Endothelial cell of umbilical vein (primary cell): ENCODE results near the gene CHI3L2. TPM values are rescaled to one million over a fixed set of nuclear protein-coding genes. Genes with fewer than 3 reads are reported as not detected.
A peak's percentile ranks its signal among the peaks of the same experiment; 100 is the strongest.

Experiments
- BruUV-seq: library from RNA; stranded (reverse); fragments of 400-500 nt; replicated peaks from 2 replicates; lab custom pipeline; 2021; lab: Mats Ljungman, UMichigan
- CTCF ChIA-PET: fragments of 300-600, 350-600 bp; sonication (Branson Sonifier 250); formaldehyde crosslinking; loops from one replicate; lab custom pipeline; 2021; ENCODE audit warnings: antibody characterized with exemption, inconsistent platforms; lab: Charles Lee
- POLR2A ChIA-PET: fragments of 300-600, 350-600 bp; sonication (Branson Sonifier 250); formaldehyde crosslinking; loops from one replicate; lab custom pipeline; 2021; ENCODE audit warnings: antibody characterized with exemption, inconsistent platforms; lab: Charles Lee
- DNase-seq: peaks from one replicate; pipeline ENCODE4 v3.0.0-alpha.2; 2011; ENCODE audit warnings: low read depth, low spot score
- FAIRE-seq: peaks from 2 replicates; lab custom pipeline; 2011; peaks lifted over from hg19 to GRCh38; lab: Jason Lieb, UNC
- H2AFZ ChIP-seq: 2 replicates; pipeline ENCODE4 v1.6.0; 2012; ENCODE audit warnings: low read depth, low read length, control low read depth, inconsistent platforms
- H3K27ac ChIP-seq: 2 replicates; pipeline ENCODE4 v1.5.1; 2011; ENCODE audit warnings: low read depth, mild to moderate bottlenecking, control low read depth, low read length, moderate library complexity; ENCODE audit not compliant: insufficient read depth
- H3K27me3 ChIP-seq, 2 experiments: 2 replicates each; pipeline versions ENCODE4 v1.6.0 to v1.6.1; 2011; ENCODE audit warnings: low read length in 2 of 2, mixed read lengths in 1 of 2; ENCODE audit not compliant: control insufficient read depth in 2 of 2, insufficient read depth in 2 of 2
- H3K36me3 ChIP-seq, 2 experiments: 2 replicates in 1 of 2; 3 replicates in 1 of 2; pipeline ENCODE4 v1.5.1; 2011; ENCODE audit warnings: low read length in 2 of 2, mild to moderate bottlenecking in 1 of 2, moderate library complexity in 1 of 2; ENCODE audit not compliant: control insufficient read depth in 2 of 2, insufficient read depth in 2 of 2; ENCODE audit errors: extremely low read depth in 1 of 2
- H3K4me1 ChIP-seq: 3 replicates; pipeline ENCODE4 v1.5.1; 2011; ENCODE audit warnings: mild to moderate bottlenecking, low read length; ENCODE audit not compliant: control insufficient read depth, insufficient read depth; ENCODE audit errors: extremely low read depth
- H3K4me2 ChIP-seq: 2 replicates; pipeline ENCODE4 v1.6.1; 2011; ENCODE audit warnings: low read length, control low read depth, mixed read lengths; ENCODE audit not compliant: insufficient read depth
- H3K4me3 ChIP-seq, 3 experiments: fragments of 200-600 bp in 1 of 3; sonication (generic), shearing (Covaris generic) in 1 of 3; replicated peaks in 1 of 3; 2 replicates each; pipeline ENCODE4 v1.5.1; 2011 to 2016; ENCODE audit warnings: control low read depth in 3 of 3, low read length in 3 of 3, mild to moderate bottlenecking in 2 of 3, inconsistent platforms in 1 of 3, low read depth in 1 of 3, moderate library complexity in 1 of 3; ENCODE audit not compliant: insufficient read depth in 1 of 3
- H3K79me2 ChIP-seq: 2 replicates; pipeline ENCODE4 v1.6.0; 2012; ENCODE audit warnings: low read length, inconsistent platforms; ENCODE audit not compliant: control insufficient read depth, insufficient read depth
- H3K9ac ChIP-seq: replicated peaks from 2 replicates; pipeline ENCODE3; 2011; ENCODE audit warnings: low read length, control low read depth; ENCODE audit not compliant: insufficient read depth; ENCODE audit errors: extremely low read depth
- H3K9me1 ChIP-seq: replicated peaks from 3 replicates; pipeline ENCODE4 v1.6.0; 2011; ENCODE audit warnings: mild to moderate bottlenecking, low read length; ENCODE audit not compliant: control insufficient read depth, insufficient read depth; ENCODE audit errors: extremely low read depth
- H3K9me3 ChIP-seq: replicated peaks from 2 replicates; pipeline ENCODE4 v1.5.1; 2012; ENCODE audit warnings: low read length, inconsistent platforms; ENCODE audit not compliant: control insufficient read depth, insufficient read depth
- H4K20me1 ChIP-seq: replicated peaks from 2 replicates; pipeline ENCODE3; 2011; ENCODE audit warnings: mild to moderate bottlenecking, low read length; ENCODE audit not compliant: control insufficient read depth, insufficient read depth; ENCODE audit errors: extremely low read depth
- FOS ChIP-seq: IDR thresholded peaks from 2 replicates; pipeline ENCODE4 v1.6.1; 2011; ENCODE audit warnings: mild to moderate bottlenecking, low read length, moderate library complexity, borderline replicate concordance; ENCODE audit not compliant: insufficient read depth
- GATA2 ChIP-seq: IDR thresholded peaks from 2 replicates; pipeline ENCODE4 v1.7.0; 2011; ENCODE audit warnings: low read depth, mild to moderate bottlenecking, moderate library complexity, mixed read lengths, low read length; ENCODE audit not compliant: insufficient read length, insufficient read depth
- POLR2AphosphoS5 ChIP-seq: IDR thresholded peaks from 2 replicates; pipeline ENCODE4 v1.6.1; 2012; ENCODE audit warnings: low read depth, mild to moderate bottlenecking, control low read depth, low read length, moderate library complexity; ENCODE audit not compliant: insufficient read depth
- dilution Hi-C: fragments of 300-500 bp; cut with MboI; formaldehyde crosslinking; loops from one replicate; pipeline ENCODE4 v1.15.0; 2019; ENCODE audit warnings: low sequenced_read_pairs; ENCODE audit not compliant: extremely low pct_ligation_motif_present
- intact Hi-C: fragments of 100-400 bp; cut with micrococcal nuclease; formaldehyde crosslinking; loops from one replicate; pipeline ENCODE4 v1.10.0; 2022
- polyA plus RNA-seq, 4 experiments: library from polyadenylated mRNA; depleted of rRNA in 3 of 4; stranded (reverse) in 3 of 4; unstranded in 1 of 4; fragments of >200 nt; gene quantifications; 2 replicates each; pipeline versions ENCODE4 v1.2.1 to v1.2.3, GENCODE V29; 2011 to 2012; ENCODE audit warnings: missing spikeins in 1 of 4
- total RNA-seq: library from RNA; stranded (reverse); gene quantifications from 2 replicates; pipeline ENCODE4 v1.2.3, GENCODE V29; 2021

Gene CHI3L2
- total and polyA plus RNA-seq, 2 donors (not counting 3 experiments of a cell fraction or from before 2014, with no cell fraction given): not detected

DNA sequence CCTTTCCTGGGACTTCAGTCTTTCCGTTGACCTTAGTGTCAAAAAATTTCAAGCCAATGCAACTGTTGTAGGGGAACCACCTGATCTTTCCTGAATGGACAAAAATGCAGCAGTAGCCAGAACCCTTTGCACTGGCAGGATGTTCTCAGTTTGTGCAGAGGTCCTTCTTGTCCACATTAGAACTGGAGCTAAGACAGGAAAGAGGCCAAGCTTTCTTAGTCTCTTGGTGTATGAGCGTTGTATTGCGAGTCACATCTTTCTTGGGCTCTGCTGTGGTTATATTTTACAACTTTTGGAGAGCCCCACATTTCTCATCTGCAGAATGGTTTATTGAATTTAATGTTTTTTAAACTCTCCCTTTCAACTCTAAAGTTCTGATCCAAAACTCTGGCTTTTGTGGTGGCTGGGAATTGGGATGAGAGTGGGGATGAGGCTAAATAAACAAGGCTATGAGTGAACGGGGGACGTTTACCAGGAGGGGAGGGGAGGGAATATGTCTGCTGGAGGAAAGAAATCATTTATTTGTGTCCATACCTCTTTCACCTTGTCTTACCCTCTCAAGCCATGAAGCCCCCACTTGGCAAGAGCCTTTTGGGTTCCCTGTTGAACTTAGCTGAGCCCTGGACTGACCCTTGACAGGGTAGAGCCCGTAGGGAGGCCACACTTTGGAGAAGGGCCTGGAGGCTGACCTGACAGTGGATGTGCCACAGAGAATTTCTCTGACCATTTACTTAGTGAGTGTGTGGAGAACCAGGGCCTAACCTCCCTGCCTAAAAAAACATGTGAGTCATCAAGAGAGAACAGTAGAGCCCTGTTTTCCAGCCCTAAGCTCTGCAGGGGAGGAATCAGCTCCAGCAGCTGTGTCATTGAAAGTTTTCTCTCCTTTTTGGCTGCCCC is 586 bp downstream of the CHI3L2 start:
- Histone ChIP-seq H3K9me3 (no peaks in the 10 kb centered on the region), H3K27me3 (peaks cover 0 to 7% of the 10 kb centered on the region in 2 experiments), H3K9ac (no peak overlapping the region), H3K9me1 (no peaks in the 10 kb centered on the region), H2AFZ (no peak overlapping the region), H3K79me2 (no peaks in the 10 kb centered on the region), H3K27ac (no peak overlapping the region), H4K20me1 (no peaks in the 10 kb centered on the region), H3K4me1 (no peaks in the 10 kb centered on the region), H3K4me3 (no peak overlapping the region), H3K4me2 (no peak overlapping the region), H3K36me3 (no peaks in the 10 kb centered on the region)
- TF ChIP-seq GATA2: no peak
- peak; percentile 39 for TF ChIP-seq FOS
- no TSS peak for BruUV-seq
- DNase-seq (peak; percentile 56), FAIRE-seq (peak; percentile 49)
- intact Hi-C loops (no loop called here), dilution Hi-C loops (no loop called here)
- POLR2A ChIA-PET: no interaction called here
- CTCF ChIA-PET: interaction anchor here (0.8 to 1.1 kb wide), 4 partner anchors 21 to 172 kb away, joined by 3 to 4 read pairs (median 3); no protein-coding TSS in a partner anchor

DNA sequence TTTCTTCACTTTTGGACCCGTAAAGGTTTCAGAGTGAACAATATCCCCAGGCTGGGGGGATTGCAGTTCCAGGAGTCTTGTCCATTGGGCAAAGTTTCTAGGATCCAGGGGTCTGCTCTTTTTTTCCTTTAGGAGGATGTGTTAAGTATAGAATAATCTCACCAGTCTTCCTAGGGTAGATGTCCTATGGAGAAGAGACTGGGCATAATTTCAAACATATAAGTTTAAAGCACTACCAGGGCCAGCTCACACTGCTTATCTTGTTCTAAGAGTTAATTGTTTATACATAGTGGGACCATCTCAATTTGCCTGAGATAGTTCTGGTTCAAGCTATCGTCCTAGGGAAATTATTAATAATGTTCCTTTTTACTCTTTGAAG is 1.2 kb downstream of the CHI3L2 start:
- CTCF ChIA-PET: interaction anchor here (0.8 to 1.1 kb wide), 4 partner anchors 21 to 172 kb away, joined by 3 to 4 read pairs (median 3); no protein-coding TSS in a partner anchor

More for the DNA sequence above, 1.2 kb downstream of the CHI3L2 start:
- Histone ChIP-seq H3K4me3 (no peak overlapping the region), H3K36me3 (no peaks in the 10 kb centered on the region), H3K4me2 (no peak overlapping the region), H3K9me1 (no peaks in the 10 kb centered on the region), H3K9ac (no peak overlapping the region), H2AFZ (no peak overlapping the region), H3K9me3 (no peaks in the 10 kb centered on the region), H3K27ac (no peak overlapping the region), H3K27me3 (peaks cover 0 to 6% of the 10 kb centered on the region in 2 experiments), H3K4me1 (no peaks in the 10 kb centered on the region), H4K20me1 (no peaks in the 10 kb centered on the region), H3K79me2 (no peaks in the 10 kb centered on the region)
- TF ChIP-seq FOS (peak; percentile 1), POLR2AphosphoS5 (no peak)
- dilution Hi-C loops (no loop called here), intact Hi-C loops (no loop called here)
- POLR2A ChIA-PET: no interaction called here
- no peak for DNase-seq
- no TSS peak for BruUV-seq
- FAIRE-seq: no peak
